Measurements from ENCODE around the gene CIRBP. TPM values are rescaled to one million over a fixed set of nuclear protein-coding genes. Genes with fewer than 3 reads are reported as not detected.

The CIRBP gene
- total and polyA plus RNA-seq, 9 of the 15 experiments (the other 6 are each of a cell fraction or from before 2014, with no cell fraction given) = 20.5 to 327 (median 176) TPM

GRCh38 chr19:1248786-1249297 is 20.3 kb upstream of the CIRBP start (continued):
- TF ChIP-seq HMGXB4 (CRISPR knock-in tag; IDR thresholded peaks at IDR 0.05) (0 out of 2 replicates have a peak, but pooled peaks have one; percentile 88), HNRNPL (IDR thresholded peaks at IDR 0.05; ENCODE audit: low read depth, low read length) (no peak), CHAMP1 (IDR thresholded peaks at IDR 0.05) (no peak), ID3 (CRISPR knock-in tag; IDR thresholded peaks at IDR 0.05) (no peak), ID3 (tag; IDR thresholded peaks at IDR 0.05) (no peak), C11orf30 (IDR thresholded peaks at IDR 0.05; ENCODE audit: low read depth) (peak; percentile 21), PTRF (tag; IDR thresholded peaks at IDR 0.05) (no peak), MTA3 (IDR thresholded peaks at IDR 0.05; ENCODE audit: borderline replicate concordance) (0 out of 2 replicates have a peak, but pooled peaks have one; percentile 54), BCOR (IDR thresholded peaks at IDR 0.05) (no peak), CTBP1 (IDR thresholded peaks at IDR 0.05; ENCODE audit: borderline replicate concordance) (peak; percentile 98), ATF4 (CRISPR knock-in tag; IDR thresholded peaks at IDR 0.05) (no peak), BDP1 (IDR thresholded peaks at IDR 0.05; ENCODE audit: insufficient read depth, insufficient read length) (no peak), KLF1 (tag; IDR thresholded peaks at IDR 0.05) (no peak), GATAD2A (IDR thresholded peaks at IDR 0.05) (peak; percentile 58; the same call in 1 of the 2 replicates), E4F1 (CRISPR knock-in tag; IDR thresholded peaks at IDR 0.05; ENCODE audit: borderline replicate concordance) (no peak), RBM39 (optimal IDR thresholded peaks at IDR 0.05; ENCODE audit: low read depth, low read length) (no peak), NBN (IDR thresholded peaks at IDR 0.05; ENCODE audit: low read depth) (peak; percentile 32; the same call in 1 of the 2 replicates), TRIM25 (IDR thresholded peaks at IDR 0.05; ENCODE audit: borderline replicate concordance) (no peak), SAFB (IDR thresholded peaks at IDR 0.05; ENCODE audit: borderline replicate concordance, low read depth, low read length) (peak; percentile 93)

Data from K562 (cell line).